Measurements from ENCODE around the gene CYP1A1. TPM values are rescaled to one million over a fixed set of nuclear protein-coding genes. Genes with fewer than 3 reads are reported as not detected.
A peak's percentile ranks its signal among the peaks of the same experiment; 100 is the strongest.

Gene CYP1A1
- total RNA-seq, 1 donor from 2014 or later, result 0.27 TPM

DNA sequence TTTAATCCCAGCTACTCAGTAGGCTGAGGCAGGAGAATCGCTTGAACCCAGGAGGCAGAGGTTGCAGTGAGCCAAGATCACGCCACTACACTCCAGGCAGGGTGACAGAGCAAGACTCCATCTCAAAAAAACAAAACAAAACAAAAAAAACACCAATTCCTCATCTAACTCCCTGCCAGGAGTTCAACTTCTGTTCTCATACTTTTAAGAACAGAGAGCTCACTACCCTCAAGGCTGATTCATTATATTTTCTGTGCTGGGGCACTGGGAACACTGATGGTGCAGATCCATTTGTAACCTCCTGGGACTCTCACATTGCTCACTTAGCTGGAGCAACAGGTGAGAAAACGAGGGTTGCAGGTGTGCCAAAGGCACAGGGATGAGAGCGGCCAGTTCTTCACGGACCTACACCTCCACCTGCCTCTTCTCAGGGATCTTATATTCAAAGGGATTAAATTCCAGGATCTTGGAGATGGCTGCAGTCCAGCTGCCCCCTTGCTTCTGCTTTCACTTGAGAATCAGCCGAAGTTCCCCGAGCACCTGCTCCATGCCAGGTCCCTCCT is 44.2 kb upstream of the CYP1A1 start:
- peaks cover 5% of the 10 kb centered on the region for H3K27me3 Mint-ChIP-seq (ENCODE audit: low read depth)
- peaks cover 9% of the 10 kb centered on the region for H3K4me1 Mint-ChIP-seq (ENCODE audit: low read depth)
- H3K9me3 Mint-ChIP-seq (ENCODE audit: low read depth), result no peaks in the 10 kb centered on the region

DNA sequence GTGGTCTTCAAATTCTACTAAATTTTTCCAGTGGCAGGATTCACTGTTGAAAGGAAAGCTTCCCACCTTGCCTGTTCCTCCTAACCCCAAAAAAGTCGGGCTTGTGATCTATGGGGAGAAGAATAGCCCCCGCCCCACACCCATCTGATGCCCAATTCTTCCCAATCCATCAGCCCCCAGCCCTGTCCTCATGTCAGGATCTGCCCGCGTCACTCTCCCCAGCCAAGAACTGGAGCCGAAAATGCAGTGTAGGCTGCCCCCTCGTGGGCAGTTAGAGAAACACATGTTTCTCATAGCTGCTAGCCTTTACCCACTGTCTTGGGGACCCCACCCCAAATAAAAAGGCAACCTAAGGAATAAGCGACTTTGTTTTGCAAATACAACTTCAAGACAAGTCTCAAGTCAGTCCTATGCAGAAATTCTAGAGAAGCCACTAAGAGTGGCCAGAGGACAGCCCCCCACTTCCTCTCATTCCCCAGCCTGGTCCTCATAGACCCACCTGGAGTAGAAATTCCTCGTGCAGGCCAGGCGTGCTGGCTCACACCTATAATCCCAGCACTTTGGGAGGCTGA is 43.5 kb upstream of the CYP1A1 start:
- Mint-ChIP-seq H3K27ac (ENCODE audit: unreplicated experiment) (no peak overlapping the region), H3K4me1 (ENCODE audit: low read depth) (peaks cover 9% of the 10 kb centered on the region), H3K9me3 (ENCODE audit: low read depth) (no peaks in the 10 kb centered on the region), H3K36me3 (ENCODE audit: low read depth) (no peaks in the 10 kb centered on the region), H3K27me3 (ENCODE audit: low read depth) (peaks cover 5% of the 10 kb centered on the region), H3K4me3 (ENCODE audit: unreplicated experiment) (peak overlapping the region; percentile 53)
- DNase-seq (ENCODE audit: low spot score), result no peak
- TF ChIP-seq, protein P1, sequence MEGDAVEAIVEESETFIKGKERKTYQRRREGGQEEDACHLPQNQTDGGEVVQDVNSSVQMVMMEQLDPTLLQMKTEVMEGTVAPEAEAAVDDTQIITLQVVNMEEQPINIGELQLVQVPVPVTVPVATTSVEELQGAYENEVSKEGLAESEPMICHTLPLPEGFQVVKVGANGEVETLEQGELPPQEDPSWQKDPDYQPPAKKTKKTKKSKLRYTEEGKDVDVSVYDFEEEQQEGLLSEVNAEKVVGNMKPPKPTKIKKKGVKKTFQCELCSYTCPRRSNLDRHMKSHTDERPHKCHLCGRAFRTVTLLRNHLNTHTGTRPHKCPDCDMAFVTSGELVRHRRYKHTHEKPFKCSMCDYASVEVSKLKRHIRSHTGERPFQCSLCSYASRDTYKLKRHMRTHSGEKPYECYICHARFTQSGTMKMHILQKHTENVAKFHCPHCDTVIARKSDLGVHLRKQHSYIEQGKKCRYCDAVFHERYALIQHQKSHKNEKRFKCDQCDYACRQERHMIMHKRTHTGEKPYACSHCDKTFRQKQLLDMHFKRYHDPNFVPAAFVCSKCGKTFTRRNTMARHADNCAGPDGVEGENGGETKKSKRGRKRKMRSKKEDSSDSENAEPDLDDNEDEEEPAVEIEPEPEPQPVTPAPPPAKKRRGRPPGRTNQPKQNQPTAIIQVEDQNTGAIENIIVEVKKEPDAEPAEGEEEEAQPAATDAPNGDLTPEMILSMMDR (IDR thresholded peaks at IDR 0.05), result peak; percentile 94

More for the DNA sequence above, 44.2 kb upstream of the CYP1A1 start:
- no peaks in the 10 kb centered on the region for H3K36me3 Mint-ChIP-seq (ENCODE audit: low read depth)
- H3K4me3 Mint-ChIP-seq (ENCODE audit: unreplicated experiment), result no peak overlapping the region
- TF ChIP-seq, protein P1 (IDR thresholded peaks at IDR 0.05), result no peak
- no peak overlapping the region for H3K27ac Mint-ChIP-seq (ENCODE audit: unreplicated experiment)
- DNase-seq (ENCODE audit: low spot score), result no peak

DNA sequence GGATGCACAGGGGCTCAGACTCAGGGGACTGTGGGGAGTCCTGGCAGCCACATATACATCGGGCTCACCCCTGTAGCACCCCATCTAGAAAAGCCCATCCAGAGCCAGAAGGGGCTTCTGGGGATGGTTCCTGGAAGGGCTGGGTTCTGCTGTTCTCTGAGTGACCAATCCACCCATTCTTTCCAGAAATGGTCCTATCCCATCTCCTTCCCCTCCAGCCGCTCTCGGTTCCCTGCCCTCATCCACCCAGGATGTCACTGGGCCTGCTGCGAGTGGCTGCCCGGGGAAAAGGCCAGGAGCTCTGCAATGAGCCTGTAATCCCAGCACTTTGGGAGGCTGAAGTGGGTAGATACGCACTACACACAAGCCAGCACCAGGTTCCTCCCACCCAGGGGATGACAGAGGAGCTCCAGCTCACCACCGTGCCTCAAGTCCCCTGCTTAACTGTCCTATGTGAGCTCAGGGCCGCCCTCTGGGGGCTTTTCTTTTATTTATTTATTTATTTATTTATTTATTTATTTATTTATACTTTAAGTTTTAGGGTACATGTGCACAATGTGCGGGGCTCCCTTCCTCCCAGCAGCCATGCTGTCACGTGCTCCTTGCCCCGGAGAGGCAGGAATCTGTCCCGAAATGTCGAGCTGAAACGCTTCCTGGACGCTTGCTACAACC is 42.9 kb upstream of the CYP1A1 start:
- Mint-ChIP-seq H3K9me3 (ENCODE audit: low read depth) (no peaks in the 10 kb centered on the region), H3K4me1 (ENCODE audit: low read depth) (peaks cover 9% of the 10 kb centered on the region), H3K36me3 (ENCODE audit: low read depth) (no peaks in the 10 kb centered on the region), H3K4me3 (ENCODE audit: unreplicated experiment) (peak overlapping the region; percentile 53), H3K27ac (ENCODE audit: unreplicated experiment) (no peak overlapping the region), H3K27me3 (ENCODE audit: low read depth) (peaks cover 5% of the 10 kb centered on the region)
- no peak for DNase-seq (ENCODE audit: low spot score)
- TF ChIP-seq, protein P1 (IDR thresholded peaks at IDR 0.05), result no peak

- Mint-ChIP-seq H3K27me3 (ENCODE audit: low read depth) (peaks cover 5% of the 10 kb centered on the region), H3K27ac (ENCODE audit: unreplicated experiment) (no peak overlapping the region), H3K4me3 (ENCODE audit: unreplicated experiment) (no peak overlapping the region), H3K4me1 (ENCODE audit: low read depth) (peaks cover 9% of the 10 kb centered on the region), H3K9me3 (ENCODE audit: low read depth) (no peaks in the 10 kb centered on the region), H3K36me3 (ENCODE audit: low read depth) (no peaks in the 10 kb centered on the region)
- TF ChIP-seq, protein P1 (IDR thresholded peaks at IDR 0.05), result no peak
- no peak for DNase-seq (ENCODE audit: low spot score)
These were observed 42.1 kb upstream of the CYP1A1 start for GRCh38 chr15:74767167-74768098.

DNA sequence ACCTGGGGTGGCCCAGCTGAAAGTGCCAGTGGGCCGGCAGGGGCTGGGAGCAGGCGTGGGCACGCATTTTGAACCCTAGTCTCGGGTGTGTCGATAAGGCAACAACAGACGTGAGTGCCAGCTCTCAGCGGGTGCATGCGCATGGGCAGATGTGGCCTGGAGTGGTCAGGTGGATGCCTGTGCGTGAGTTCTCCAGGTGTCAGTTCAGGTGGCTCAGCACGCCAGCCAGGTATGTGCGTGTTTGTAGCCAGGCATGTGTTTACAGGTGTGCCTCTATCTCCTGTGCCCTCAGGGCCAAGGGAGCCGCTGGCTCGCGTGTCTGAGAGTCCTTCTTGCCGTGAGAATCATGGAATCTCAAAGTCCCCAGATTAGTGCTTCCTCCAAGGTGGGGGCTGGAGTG is 38.1 kb upstream of the CYP1A1 start:
- H3K36me3 Mint-ChIP-seq (ENCODE audit: low read depth), result no peaks in the 10 kb centered on the region
- no peak overlapping the region for H3K4me3 Mint-ChIP-seq (ENCODE audit: unreplicated experiment)
- H3K27me3 Mint-ChIP-seq (ENCODE audit: low read depth), result peaks cover 13% of the 10 kb centered on the region
- TF ChIP-seq, protein P1 (IDR thresholded peaks at IDR 0.05), result no peak
- H3K9me3 Mint-ChIP-seq (ENCODE audit: low read depth), result no peaks in the 10 kb centered on the region
- no peak for DNase-seq (ENCODE audit: low spot score)
- H3K27ac Mint-ChIP-seq (ENCODE audit: unreplicated experiment), result no peak overlapping the region
- H3K4me1 Mint-ChIP-seq (ENCODE audit: low read depth), result no peaks in the 10 kb centered on the region
